T47D (cell line): ENCODE results near the gene LRRC37B.
"Not testable (repeated sequence)": the region's sequence is repeated elsewhere in the genome, so short reads cannot be mapped to it uniquely, and the experiment has no call there.

Experiments used
- DNase-seq, 2 experiments: peaks; one replicate each; pipeline versions ENCODE4 v3.0.0 to v3.0.0-alpha.2; 2011 to 2012; ENCODE audit warnings: low read depth in 1 of 2, low spot score in 1 of 2
- JUND ChIP-seq: IDR thresholded peaks from 2 replicates; pipeline ENCODE4 v1.6.1; 2012; ENCODE audit warnings: low read depth
- in situ Hi-C: cut with HindIII; loops from 2 replicates; pipeline ENCODE4 v1.10.0; 2016; ENCODE audit warnings: low sequenced_read_pairs, low pct_unique_long_range_greater_than_20kb

LRRC37B gene

GRCh38 chr17:32006957-32007462, at the start of gene LRRC37B:
Gene LRRC37B (plus strand): TSS chr17:32007383. CDS start chr17:32021393, 14,010 bp downstream.
- DNase-seq: peak; percentile 91 to 94
- in situ Hi-C loops: no loop called here

GRCh38 chr17:31964131-31964530, 43.1 kb upstream of the LRRC37B start:
- in situ Hi-C loops, DNase-seq: not testable (repeated sequence)

More at GRCh38 chr17:32006957-32007462, at the start of gene LRRC37B:
- no peak for TF ChIP-seq JUND

- no peak for DNase-seq
- TF ChIP-seq JUND: no peak
- in situ Hi-C loops: no loop called here
These were observed 39.5 kb upstream of the LRRC37B start for GRCh38 chr17:31967648-31968047.

GRCh38 chr17:31970416-31970815, 36.8 kb upstream of the LRRC37B start:
- in situ Hi-C loops, DNase-seq: not testable (repeated sequence)

- in situ Hi-C loops, DNase-seq: not testable (repeated sequence)
These were observed 32.7 kb upstream of the LRRC37B start for GRCh38 chr17:31974269-31975071.

- DNase-seq, in situ Hi-C loops: not testable (repeated sequence)
These were observed 31.8 kb upstream of the LRRC37B start for GRCh38 chr17:31975391-31975790.

GRCh38 chr17:31991821-31992220, 15.4 kb upstream of the LRRC37B start:
- in situ Hi-C loops, DNase-seq: not testable (repeated sequence)

GRCh38 chr17:31997005-31997404, 10.2 kb upstream of the LRRC37B start:
- in situ Hi-C loops: no loop called here
- no peak for TF ChIP-seq JUND
- no peak for DNase-seq

- in situ Hi-C loops: no loop called here
- DNase-seq: peak; percentile 30 to 38
- TF ChIP-seq JUND: no peak
These were observed 498 bp downstream of the LRRC37B start for GRCh38 chr17:32007463-32008298.

GRCh38 chr17:32009262-32009542, 2.0 kb downstream of the LRRC37B start:
- in situ Hi-C loops: no loop called here
- no peak for DNase-seq
- no peak for TF ChIP-seq JUND

GRCh38 chr17:32010114-32010513, 2.9 kb downstream of the LRRC37B start:
- in situ Hi-C loops: no loop called here
- no peak for DNase-seq
- no peak for TF ChIP-seq JUND

- DNase-seq: peak in 1 of 2 experiments; percentile 26
- in situ Hi-C loops: no loop called here
- TF ChIP-seq JUND: no peak
These were observed 8.2 kb downstream of the LRRC37B start for GRCh38 chr17:32015245-32016013.

GRCh38 chr17:32016231-32016630, 9.0 kb downstream of the LRRC37B start:
- in situ Hi-C loops: no loop called here
- no peak for DNase-seq
- TF ChIP-seq JUND: no peak
